HL-60 (cell line): ENCODE measurements around the gene CIZ1.

Source experiments
- DNase-seq, 2 experiments: peaks; one replicate each; pipeline ENCODE4 v3.0.0-alpha.2; 2010 to 2020; ENCODE audit warnings: low read depth in 1 of 2, low spot score in 1 of 2
- H3K27ac ChIP-seq: fragments of 250-450 bp; sonication (Bioruptor Pico); replicated peaks from 2 replicates; pipeline ENCODE4 v1.5.1; 2020; ENCODE audit warnings: mild to moderate bottlenecking, moderate library complexity
- H3K27me3 ChIP-seq: fragments of 250-450 bp; sonication (Bioruptor Pico); 2 replicates; pipeline ENCODE4 v1.5.1; 2021; ENCODE audit warnings: mild to moderate bottlenecking, moderate library complexity; ENCODE audit not compliant: insufficient read depth, poor library complexity, severe bottlenecking
- H3K4me3 ChIP-seq: replicated peaks from 2 replicates; pipeline ENCODE4 v1.5.1; 2011; ENCODE audit warnings: mild to moderate bottlenecking, control low read depth, low read length; ENCODE audit not compliant: insufficient read depth
- CTCF ChIP-seq: IDR thresholded peaks from one replicate; pipeline ENCODE4 v1.5.1; 2011; ENCODE audit warnings: low read length, control low read depth, inconsistent platforms; ENCODE audit not compliant: insufficient read depth
- GABPA ChIP-seq: IDR thresholded peaks from 2 replicates; pipeline ENCODE4 v1.6.1; 2012; ENCODE audit warnings: low read depth
- POLR2AphosphoS5 ChIP-seq: IDR thresholded peaks from 2 replicates; pipeline ENCODE4 v1.6.1; 2012; ENCODE audit warnings: low read depth
- SPI1 ChIP-seq: IDR thresholded peaks from 2 replicates; pipeline ENCODE4 v1.6.1; 2012; ENCODE audit warnings: low read depth, mild to moderate bottlenecking, borderline replicate concordance
- TF ChIP-seq, protein P1 (sequence below): IDR thresholded peaks from 2 replicates; pipeline ENCODE4 v1.6.1; 2012; ENCODE audit warnings: low read depth; ENCODE audit not compliant: insufficient replicate concordance

CIZ1 gene

GRCh38 chr9:128155736-128156500, 35.5 kb downstream of the CIZ1 start:
- TF ChIP-seq CTCF = no peak
- TF ChIP-seq, protein P1, sequence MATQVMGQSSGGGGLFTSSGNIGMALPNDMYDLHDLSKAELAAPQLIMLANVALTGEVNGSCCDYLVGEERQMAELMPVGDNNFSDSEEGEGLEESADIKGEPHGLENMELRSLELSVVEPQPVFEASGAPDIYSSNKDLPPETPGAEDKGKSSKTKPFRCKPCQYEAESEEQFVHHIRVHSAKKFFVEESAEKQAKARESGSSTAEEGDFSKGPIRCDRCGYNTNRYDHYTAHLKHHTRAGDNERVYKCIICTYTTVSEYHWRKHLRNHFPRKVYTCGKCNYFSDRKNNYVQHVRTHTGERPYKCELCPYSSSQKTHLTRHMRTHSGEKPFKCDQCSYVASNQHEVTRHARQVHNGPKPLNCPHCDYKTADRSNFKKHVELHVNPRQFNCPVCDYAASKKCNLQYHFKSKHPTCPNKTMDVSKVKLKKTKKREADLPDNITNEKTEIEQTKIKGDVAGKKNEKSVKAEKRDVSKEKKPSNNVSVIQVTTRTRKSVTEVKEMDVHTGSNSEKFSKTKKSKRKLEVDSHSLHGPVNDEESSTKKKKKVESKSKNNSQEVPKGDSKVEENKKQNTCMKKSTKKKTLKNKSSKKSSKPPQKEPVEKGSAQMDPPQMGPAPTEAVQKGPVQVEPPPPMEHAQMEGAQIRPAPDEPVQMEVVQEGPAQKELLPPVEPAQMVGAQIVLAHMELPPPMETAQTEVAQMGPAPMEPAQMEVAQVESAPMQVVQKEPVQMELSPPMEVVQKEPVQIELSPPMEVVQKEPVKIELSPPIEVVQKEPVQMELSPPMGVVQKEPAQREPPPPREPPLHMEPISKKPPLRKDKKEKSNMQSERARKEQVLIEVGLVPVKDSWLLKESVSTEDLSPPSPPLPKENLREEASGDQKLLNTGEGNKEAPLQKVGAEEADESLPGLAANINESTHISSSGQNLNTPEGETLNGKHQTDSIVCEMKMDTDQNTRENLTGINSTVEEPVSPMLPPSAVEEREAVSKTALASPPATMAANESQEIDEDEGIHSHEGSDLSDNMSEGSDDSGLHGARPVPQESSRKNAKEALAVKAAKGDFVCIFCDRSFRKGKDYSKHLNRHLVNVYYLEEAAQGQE = no peak
- no peak for TF ChIP-seq GABPA
- TF ChIP-seq POLR2AphosphoS5 = no peak
- no peak for TF ChIP-seq SPI1
- no peak overlapping the region for H3K4me3 ChIP-seq
- H3K27ac ChIP-seq = no peak overlapping the region
- no peaks in the 10 kb centered on the region for H3K27me3 ChIP-seq
- DNase-seq = no peak

DNA sequence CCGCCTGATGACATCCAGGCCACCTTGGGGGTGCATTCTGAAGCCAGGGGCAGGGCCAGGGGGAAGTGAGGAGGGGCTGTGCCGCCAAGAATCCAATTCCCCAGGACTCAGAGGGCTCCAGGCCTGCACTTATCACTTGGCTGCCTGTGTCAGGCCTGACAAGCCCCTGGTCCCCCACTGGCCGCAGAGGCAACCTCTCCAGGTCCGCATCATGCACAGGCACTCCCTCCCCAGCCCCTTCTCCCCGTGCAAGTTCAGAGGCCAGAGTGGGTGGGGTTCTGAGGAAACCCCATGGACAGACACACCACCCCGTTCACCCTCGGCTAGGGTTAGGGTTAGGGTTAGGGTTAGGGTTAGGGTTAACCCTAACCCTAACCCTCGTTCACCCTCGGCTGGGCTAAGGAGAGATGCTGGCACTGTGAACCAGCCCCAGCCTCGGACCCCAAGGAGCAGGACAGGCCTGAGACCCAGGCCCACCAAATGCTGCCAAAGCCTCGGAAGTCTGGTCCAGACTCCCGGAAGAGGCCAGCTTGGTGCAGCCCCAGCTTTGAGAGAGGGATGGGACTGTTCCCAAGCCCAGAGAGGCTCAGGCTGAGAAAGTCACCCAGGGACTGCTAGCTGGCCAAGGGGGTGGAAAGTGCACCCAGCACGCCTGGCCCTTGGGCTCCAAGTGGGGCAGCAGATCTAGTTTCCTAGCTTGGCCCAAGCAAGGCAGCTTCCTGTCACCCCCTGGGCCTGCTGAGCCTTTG, 37.3 kb downstream of the CIZ1 start:
- Histone ChIP-seq H3K4me3 (no peak overlapping the region), H3K27ac (no peak overlapping the region), H3K27me3 (no peaks in the 10 kb centered on the region)
- no peak for DNase-seq
- TF ChIP-seq SPI1 = no peak
- TF ChIP-seq POLR2AphosphoS5 = no peak
- TF ChIP-seq, protein P1 = no peak
- no peak for TF ChIP-seq GABPA
- no peak for TF ChIP-seq CTCF

DNA sequence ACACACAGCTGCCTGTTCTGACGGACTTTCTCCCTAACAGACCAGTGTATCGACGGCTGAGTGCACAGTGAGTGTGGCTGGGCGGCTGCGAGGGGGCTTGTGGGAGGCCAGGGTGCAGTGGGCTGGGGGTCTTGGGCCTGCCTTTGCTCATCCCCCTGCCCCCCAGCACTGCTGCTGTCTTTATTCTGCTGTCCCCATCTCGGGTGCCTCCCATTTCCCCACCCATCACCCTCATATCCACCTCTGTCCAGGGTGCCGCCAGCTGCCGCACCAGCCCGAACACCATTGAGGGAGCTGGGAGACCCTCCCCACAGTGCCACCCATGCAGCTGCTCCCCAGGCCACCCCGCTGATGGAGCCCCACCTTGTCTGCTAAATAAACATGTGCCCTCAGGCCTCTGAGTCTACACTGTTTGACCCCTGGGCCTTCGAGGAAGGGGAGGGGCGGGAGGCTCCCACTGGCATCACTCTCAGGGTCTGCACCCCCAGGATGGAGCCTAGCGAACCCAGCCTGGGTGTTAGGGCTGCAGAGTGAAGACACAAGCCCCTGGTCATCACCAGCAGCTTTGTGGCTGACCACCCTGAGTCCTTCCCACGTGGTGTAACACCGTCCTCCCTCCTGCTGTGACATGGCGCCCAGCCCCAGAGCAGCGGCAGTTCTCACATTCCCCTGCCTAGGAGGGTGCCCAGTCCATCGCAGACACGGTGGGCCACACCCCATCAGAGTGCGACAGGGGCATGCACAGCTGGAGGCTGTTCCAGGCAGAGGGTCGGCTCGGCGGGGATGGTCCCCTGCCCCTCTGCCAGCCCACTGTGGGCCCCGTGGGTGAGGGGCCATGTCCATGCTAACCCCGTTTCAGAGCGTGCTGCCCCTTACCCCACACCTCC, 38.1 kb downstream of the CIZ1 start:
- no peak overlapping the region for H3K4me3 ChIP-seq
- H3K27me3 ChIP-seq = no peaks in the 10 kb centered on the region
- DNase-seq = no peak
- no peak for TF ChIP-seq SPI1
- TF ChIP-seq, protein P1 = no peak
- no peak for TF ChIP-seq POLR2AphosphoS5
- TF ChIP-seq CTCF = no peak
- TF ChIP-seq GABPA = no peak
- H3K27ac ChIP-seq = no peak overlapping the region
